Neural crest cell (in vitro differentiated cells): Measurements from ENCODE around the gene SLC31A1. TPM values are rescaled to one million over a fixed set of nuclear protein-coding genes. Genes with fewer than 3 reads are reported as not detected.
A peak's percentile ranks its signal among the peaks of the same experiment; 100 is the strongest.

ENCODE experiments used
- DNase-seq: peaks from one replicate; pipeline ENCODE4 v3.0.0; 2021; ENCODE audit warnings: low read depth, mixed read lengths, low spot score
- H3K27ac Mint-ChIP-seq: one replicate; pipeline ENCODE4 v1.8.0; 2021; ENCODE audit warnings: mild to moderate bottlenecking, mixed read lengths; ENCODE audit not compliant: unreplicated experiment
- H3K27me3 Mint-ChIP-seq: 2 replicates; pipeline ENCODE4 v1.8.0; 2021; ENCODE audit warnings: low read depth, mild to moderate bottlenecking, mixed read lengths
- H3K36me3 Mint-ChIP-seq: 2 replicates; pipeline ENCODE4 v1.8.0; 2021; ENCODE audit warnings: low read depth, mild to moderate bottlenecking, mixed read lengths
- H3K4me1 Mint-ChIP-seq: 2 replicates; pipeline ENCODE4 v1.8.0; 2021; ENCODE audit warnings: mixed read lengths
- H3K4me3 Mint-ChIP-seq: one replicate; pipeline ENCODE4 v1.8.0; 2021; ENCODE audit warnings: mild to moderate bottlenecking, mixed read lengths
- H3K9me3 Mint-ChIP-seq: 2 replicates; pipeline ENCODE4 v1.8.0; 2021; ENCODE audit warnings: mixed read lengths
- total RNA-seq: library from RNA; stranded (reverse); gene quantifications from 2 replicates; pipeline ENCODE4 v1.2.1, GENCODE V29; 2021
- TF ChIP-seq, protein P1 (sequence below): fragments of 200-600 bp; sonication (generic); conservative IDR thresholded peaks from 2 replicates; pipeline ENCODE4 v1.5.0; 2021; ENCODE audit warnings: antibody characterized with exemption, mild to moderate bottlenecking

SLC31A1 gene
- total RNA-seq, 1 donor from 2014 or later, result 30.0 TPM

- Mint-ChIP-seq H3K27me3 (no peaks in the 10 kb centered on the region), H3K27ac (no peak overlapping the region), H3K9me3 (no peaks in the 10 kb centered on the region), H3K36me3 (no peaks in the 10 kb centered on the region), H3K4me1 (peaks cover 35% of the 10 kb centered on the region), H3K4me3 (peak overlapping the region; percentile 99)
- DNase-seq, result no peak
- TF ChIP-seq, protein P1, sequence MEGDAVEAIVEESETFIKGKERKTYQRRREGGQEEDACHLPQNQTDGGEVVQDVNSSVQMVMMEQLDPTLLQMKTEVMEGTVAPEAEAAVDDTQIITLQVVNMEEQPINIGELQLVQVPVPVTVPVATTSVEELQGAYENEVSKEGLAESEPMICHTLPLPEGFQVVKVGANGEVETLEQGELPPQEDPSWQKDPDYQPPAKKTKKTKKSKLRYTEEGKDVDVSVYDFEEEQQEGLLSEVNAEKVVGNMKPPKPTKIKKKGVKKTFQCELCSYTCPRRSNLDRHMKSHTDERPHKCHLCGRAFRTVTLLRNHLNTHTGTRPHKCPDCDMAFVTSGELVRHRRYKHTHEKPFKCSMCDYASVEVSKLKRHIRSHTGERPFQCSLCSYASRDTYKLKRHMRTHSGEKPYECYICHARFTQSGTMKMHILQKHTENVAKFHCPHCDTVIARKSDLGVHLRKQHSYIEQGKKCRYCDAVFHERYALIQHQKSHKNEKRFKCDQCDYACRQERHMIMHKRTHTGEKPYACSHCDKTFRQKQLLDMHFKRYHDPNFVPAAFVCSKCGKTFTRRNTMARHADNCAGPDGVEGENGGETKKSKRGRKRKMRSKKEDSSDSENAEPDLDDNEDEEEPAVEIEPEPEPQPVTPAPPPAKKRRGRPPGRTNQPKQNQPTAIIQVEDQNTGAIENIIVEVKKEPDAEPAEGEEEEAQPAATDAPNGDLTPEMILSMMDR, result no peak
Observed at GRCh38 chr9:113219969-113220368, 1.4 kb upstream of the SLC31A1 start.

- DNase-seq, result no peak
- Mint-ChIP-seq H3K4me1 (peaks cover 35% of the 10 kb centered on the region), H3K36me3 (no peaks in the 10 kb centered on the region), H3K4me3 (peak overlapping the region; percentile 99), H3K27me3 (no peaks in the 10 kb centered on the region), H3K27ac (peak overlapping the region; percentile 98), H3K9me3 (no peaks in the 10 kb centered on the region)
- TF ChIP-seq, protein P1, result no peak
Observed at GRCh38 chr9:113220467-113221002, 809 bp upstream of the SLC31A1 start.

DNA sequence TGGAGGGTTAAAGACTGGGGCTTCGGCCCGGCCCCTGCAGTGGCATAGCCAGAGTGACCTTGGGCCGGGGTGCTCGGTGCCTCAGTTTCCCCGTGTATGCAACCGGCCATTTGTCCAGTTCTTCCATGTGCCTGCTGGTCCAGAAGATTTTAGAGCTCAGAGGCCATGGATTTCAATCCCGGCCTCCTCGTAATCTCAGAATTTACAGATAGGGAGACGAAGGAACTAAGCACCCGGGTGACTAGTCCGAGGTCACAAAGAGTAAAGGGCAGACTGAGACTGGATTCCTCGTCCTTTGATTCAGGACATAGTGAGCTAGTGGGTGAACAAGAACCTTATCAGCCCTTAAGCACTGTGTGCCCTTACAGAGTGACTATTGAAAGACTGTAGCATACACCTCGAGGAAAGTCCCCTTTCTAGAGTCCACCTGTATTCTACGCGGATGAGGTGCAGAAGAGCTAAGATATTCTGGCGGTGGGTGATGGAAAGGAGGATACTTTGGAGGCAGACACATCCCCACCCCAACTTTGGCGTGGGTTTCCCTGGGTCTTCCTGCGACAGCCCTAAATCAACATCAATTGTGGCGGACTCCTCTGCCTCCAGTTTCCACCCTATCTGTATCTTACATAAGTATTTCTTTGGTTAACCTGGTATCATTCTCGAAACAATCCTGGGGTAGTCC is 597 bp downstream of the SLC31A1 start:
- Mint-ChIP-seq H3K27ac (peak overlapping the region; percentile 95), H3K4me3 (peak overlapping the region; percentile 99), H3K9me3 (no peaks in the 10 kb centered on the region), H3K36me3 (no peaks in the 10 kb centered on the region), H3K27me3 (no peaks in the 10 kb centered on the region), H3K4me1 (peaks cover 35% of the 10 kb centered on the region)
- TF ChIP-seq, protein P1, result no peak
- DNase-seq, result peak; percentile 2

DNA sequence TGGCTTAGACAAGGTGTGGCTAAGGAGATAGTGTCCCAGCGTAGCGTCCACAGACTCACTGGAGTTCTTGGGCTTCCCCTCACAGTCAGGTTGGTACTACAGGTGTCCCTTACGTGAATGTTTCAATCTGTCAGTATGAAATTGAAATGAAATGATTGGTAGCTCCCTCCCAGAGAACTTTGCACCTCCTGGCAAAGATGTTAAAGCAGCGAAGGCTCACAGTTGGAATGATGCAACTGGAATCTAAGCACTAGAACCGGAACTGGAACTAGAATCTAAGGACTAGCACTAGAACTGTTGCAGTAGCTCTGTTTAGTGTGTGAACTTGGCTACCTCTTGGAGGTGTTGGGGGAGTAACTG is 1.1 kb downstream of the SLC31A1 start:
- TF ChIP-seq, protein P1, result no peak
- Mint-ChIP-seq H3K4me3 (peak overlapping the region; percentile 99), H3K9me3 (no peaks in the 10 kb centered on the region), H3K36me3 (no peaks in the 10 kb centered on the region), H3K4me1 (peaks cover 35% of the 10 kb centered on the region), H3K27ac (no peak overlapping the region), H3K27me3 (no peaks in the 10 kb centered on the region)
- no peak for DNase-seq

- Mint-ChIP-seq H3K4me3 (peak overlapping the region; percentile 99), H3K27me3 (no peaks in the 10 kb centered on the region), H3K27ac (no peak overlapping the region), H3K4me1 (peaks cover 35% of the 10 kb centered on the region), H3K36me3 (no peaks in the 10 kb centered on the region), H3K9me3 (no peaks in the 10 kb centered on the region)
- DNase-seq, result no peak
- TF ChIP-seq, protein P1, result no peak
Observed at GRCh38 chr9:113223963-113224362, 2.6 kb downstream of the SLC31A1 start.
